ENCODE results near the gene ERC2. TPM values are rescaled to one million over a fixed set of nuclear protein-coding genes. Genes with fewer than 3 reads are reported as not detected.

The ERC2 gene
- total RNA-seq, 2 donors from 2014 or later = 1.2 TPM; not detected in 1

- Histone ChIP-seq H3K27ac (no peak overlapping the region), H3K4me1 (ENCODE audit: control insufficient read depth in 1 of 2, low read depth in 2 of 2) (no peaks in the 10 kb centered on the region), H3K27me3 (replicated peaks; ENCODE audit: insufficient read depth) (no peaks in the 10 kb centered on the region), H3K9me3 (no peaks in the 10 kb centered on the region), H3K4me3 (no peak overlapping the region), H3K36me3 (no peaks in the 10 kb centered on the region)
- TF ChIP-seq CTCF (IDR thresholded peaks at IDR 0.05) = no peak
- no peak for DNase-seq (ENCODE audit: low spot score)
- no peak for ATAC-seq (ENCODE audit: insufficient number of reproducible peaks, low FRiP score, low read depth)
Observed at GRCh38 chr3:56197991-56198390, 270.3 kb downstream of the ERC2 start.

DNA sequence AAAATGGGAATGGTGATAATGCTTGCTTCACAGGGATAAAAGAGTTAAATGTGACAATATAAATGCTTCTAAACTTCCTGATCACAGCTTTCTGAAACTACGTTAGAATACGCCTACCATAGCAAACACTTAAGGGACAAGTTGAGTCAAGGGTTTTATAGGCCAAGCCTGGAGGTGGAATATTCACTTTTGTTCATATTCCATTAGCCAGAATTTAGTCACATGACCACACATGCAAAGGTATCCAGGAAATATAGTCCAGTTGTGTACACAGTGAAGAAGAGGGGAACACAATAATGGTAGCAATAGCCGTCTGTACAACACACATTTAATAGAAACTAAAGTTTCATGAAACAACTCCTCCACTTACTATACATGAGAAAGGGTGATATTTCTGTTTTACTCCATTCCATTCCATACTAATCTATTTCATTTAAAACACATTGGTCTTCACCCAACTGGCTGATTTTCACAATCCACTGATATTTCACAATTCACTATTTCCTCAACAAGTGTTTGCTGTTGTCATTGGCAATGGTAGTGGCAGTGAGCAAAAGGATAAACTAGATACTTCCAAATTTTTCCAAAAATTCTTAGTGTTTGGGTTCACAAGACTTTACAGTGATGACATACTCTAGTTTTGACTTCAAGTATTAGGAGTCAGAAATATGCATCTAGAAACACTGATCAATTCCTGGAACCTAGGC, 270.9 kb downstream of the ERC2 start:
- H3K4me3 ChIP-seq = no peak overlapping the region
- H3K9me3 ChIP-seq = no peaks in the 10 kb centered on the region
- H3K27me3 ChIP-seq (replicated peaks; ENCODE audit: insufficient read depth) = no peaks in the 10 kb centered on the region
- TF ChIP-seq CTCF (IDR thresholded peaks at IDR 0.05) = no peak
- ATAC-seq (ENCODE audit: insufficient number of reproducible peaks, low FRiP score, low read depth) = no peak
- H3K36me3 ChIP-seq = no peaks in the 10 kb centered on the region
- no peak overlapping the region for H3K27ac ChIP-seq
- no peak for DNase-seq (ENCODE audit: low spot score)
- no peaks in the 10 kb centered on the region for H3K4me1 ChIP-seq (ENCODE audit: control insufficient read depth in 1 of 2, low read depth in 2 of 2)

DNA sequence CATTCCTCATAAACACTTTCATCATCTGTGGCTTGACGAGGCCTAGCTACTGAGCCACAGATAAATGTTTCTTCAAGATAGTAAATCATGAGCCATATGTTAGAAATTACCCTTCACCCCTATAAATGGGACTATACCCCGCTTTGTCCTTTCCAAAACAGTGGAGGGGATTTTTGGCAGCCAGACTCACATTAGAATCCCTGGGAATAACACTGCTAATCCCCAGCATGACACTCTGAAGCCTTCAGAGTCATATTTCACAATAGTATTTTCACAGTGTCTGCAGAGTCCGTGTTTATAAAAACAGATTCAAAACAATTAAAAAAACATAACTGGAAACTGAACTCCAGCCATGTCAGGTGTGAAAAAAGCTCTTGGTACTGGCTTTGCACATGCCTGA, 271.6 kb downstream of the ERC2 start:
- no peak for ATAC-seq (ENCODE audit: insufficient number of reproducible peaks, low FRiP score, low read depth)
- Histone ChIP-seq H3K9me3 (no peaks in the 10 kb centered on the region), H3K27me3 (replicated peaks; ENCODE audit: insufficient read depth) (no peaks in the 10 kb centered on the region), H3K4me3 (no peak overlapping the region), H3K36me3 (no peaks in the 10 kb centered on the region), H3K27ac (no peak overlapping the region), H3K4me1 (ENCODE audit: control insufficient read depth in 1 of 2, low read depth in 2 of 2) (no peaks in the 10 kb centered on the region)
- no peak for TF ChIP-seq CTCF (IDR thresholded peaks at IDR 0.05)
- no peak for DNase-seq (ENCODE audit: low spot score)

DNA sequence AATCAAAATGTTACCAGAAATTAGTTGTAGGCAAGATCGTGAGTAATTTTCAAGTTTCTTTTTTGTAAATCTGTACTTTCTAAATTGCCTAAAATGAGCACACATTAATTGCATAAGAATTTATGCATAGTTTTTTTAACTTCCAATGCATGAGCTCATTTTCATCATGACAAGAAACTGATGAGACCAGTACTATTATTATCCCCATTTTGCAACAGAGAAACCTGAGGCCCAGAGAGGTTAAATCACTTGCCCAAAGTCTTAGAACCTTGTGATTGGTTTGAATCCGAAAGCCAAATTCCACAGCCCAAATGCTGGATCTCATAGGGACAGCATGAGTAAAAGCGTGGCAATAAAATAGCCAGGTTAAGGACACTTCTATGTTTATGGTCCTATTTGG, 274.7 kb downstream of the ERC2 start:
- Histone ChIP-seq H3K27ac (no peak overlapping the region), H3K4me1 (ENCODE audit: control insufficient read depth in 1 of 2, low read depth in 2 of 2) (no peaks in the 10 kb centered on the region), H3K9me3 (no peaks in the 10 kb centered on the region), H3K27me3 (replicated peaks; ENCODE audit: insufficient read depth) (no peaks in the 10 kb centered on the region), H3K4me3 (no peak overlapping the region), H3K36me3 (no peaks in the 10 kb centered on the region)
- no peak for TF ChIP-seq CTCF (IDR thresholded peaks at IDR 0.05)
- no peak for DNase-seq (ENCODE audit: low spot score)
- no peak for ATAC-seq (ENCODE audit: insufficient number of reproducible peaks, low FRiP score, low read depth)

DNA sequence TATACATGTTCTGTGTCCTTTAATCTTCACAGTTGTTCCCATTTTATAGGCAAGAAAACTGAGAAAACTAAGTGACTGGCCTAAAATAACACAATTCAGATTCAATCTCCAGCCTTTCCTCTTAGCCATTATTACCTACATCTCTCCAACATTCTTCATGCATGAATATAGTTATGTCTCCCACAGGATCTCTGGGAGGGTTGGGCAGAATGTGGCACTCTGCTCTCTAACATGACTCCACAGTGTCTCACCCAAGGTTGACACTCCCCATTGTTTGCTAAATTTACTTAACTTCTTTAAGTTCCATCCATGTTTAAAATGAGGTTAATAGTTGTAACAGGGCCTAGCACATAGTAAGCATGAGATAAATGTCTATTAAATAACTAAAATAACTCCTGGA, 276.3 kb downstream of the ERC2 start:
- no peaks in the 10 kb centered on the region for H3K4me1 ChIP-seq (ENCODE audit: control insufficient read depth in 1 of 2, low read depth in 2 of 2)
- no peak overlapping the region for H3K27ac ChIP-seq
- no peak for TF ChIP-seq CTCF (IDR thresholded peaks at IDR 0.05)
- no peak for ATAC-seq (ENCODE audit: insufficient number of reproducible peaks, low FRiP score, low read depth)
- H3K9me3 ChIP-seq = no peaks in the 10 kb centered on the region
- H3K36me3 ChIP-seq = no peaks in the 10 kb centered on the region
- H3K4me3 ChIP-seq = no peak overlapping the region
- H3K27me3 ChIP-seq (replicated peaks; ENCODE audit: insufficient read depth) = no peaks in the 10 kb centered on the region
- no peak for DNase-seq (ENCODE audit: low spot score)
